ENCODE measurements around the gene CCDC107. TPM values are rescaled to one million over a fixed set of nuclear protein-coding genes. Genes with fewer than 3 reads are reported as not detected.

CCDC107 gene
- total and polyA plus RNA-seq, 2 experiments from 2014 or later = 6.9 to 18.4 TPM

DNA sequence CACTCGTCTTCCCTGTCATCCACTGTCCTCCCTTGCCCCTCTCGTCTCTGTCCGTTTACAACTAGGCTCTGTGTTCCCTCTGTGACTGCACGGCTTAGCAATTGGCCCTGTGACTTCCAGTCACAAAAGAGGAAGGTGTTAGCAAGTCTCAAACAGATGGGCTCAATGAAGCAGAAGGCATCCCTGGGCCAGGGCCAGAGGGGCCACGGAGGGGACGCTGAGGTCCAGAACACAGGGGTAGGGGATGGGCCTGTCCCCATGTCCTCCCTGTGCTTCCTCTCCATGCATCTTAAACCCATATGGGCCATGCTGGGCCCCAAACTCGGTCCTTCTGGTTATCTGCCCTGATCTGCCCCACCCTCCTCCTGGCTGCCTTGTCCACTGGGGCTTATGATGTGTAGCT lies 39.8 kb upstream of the CCDC107 start, which contains the start of gene CD72 (continued):
- TF ChIP-seq, protein P1, sequence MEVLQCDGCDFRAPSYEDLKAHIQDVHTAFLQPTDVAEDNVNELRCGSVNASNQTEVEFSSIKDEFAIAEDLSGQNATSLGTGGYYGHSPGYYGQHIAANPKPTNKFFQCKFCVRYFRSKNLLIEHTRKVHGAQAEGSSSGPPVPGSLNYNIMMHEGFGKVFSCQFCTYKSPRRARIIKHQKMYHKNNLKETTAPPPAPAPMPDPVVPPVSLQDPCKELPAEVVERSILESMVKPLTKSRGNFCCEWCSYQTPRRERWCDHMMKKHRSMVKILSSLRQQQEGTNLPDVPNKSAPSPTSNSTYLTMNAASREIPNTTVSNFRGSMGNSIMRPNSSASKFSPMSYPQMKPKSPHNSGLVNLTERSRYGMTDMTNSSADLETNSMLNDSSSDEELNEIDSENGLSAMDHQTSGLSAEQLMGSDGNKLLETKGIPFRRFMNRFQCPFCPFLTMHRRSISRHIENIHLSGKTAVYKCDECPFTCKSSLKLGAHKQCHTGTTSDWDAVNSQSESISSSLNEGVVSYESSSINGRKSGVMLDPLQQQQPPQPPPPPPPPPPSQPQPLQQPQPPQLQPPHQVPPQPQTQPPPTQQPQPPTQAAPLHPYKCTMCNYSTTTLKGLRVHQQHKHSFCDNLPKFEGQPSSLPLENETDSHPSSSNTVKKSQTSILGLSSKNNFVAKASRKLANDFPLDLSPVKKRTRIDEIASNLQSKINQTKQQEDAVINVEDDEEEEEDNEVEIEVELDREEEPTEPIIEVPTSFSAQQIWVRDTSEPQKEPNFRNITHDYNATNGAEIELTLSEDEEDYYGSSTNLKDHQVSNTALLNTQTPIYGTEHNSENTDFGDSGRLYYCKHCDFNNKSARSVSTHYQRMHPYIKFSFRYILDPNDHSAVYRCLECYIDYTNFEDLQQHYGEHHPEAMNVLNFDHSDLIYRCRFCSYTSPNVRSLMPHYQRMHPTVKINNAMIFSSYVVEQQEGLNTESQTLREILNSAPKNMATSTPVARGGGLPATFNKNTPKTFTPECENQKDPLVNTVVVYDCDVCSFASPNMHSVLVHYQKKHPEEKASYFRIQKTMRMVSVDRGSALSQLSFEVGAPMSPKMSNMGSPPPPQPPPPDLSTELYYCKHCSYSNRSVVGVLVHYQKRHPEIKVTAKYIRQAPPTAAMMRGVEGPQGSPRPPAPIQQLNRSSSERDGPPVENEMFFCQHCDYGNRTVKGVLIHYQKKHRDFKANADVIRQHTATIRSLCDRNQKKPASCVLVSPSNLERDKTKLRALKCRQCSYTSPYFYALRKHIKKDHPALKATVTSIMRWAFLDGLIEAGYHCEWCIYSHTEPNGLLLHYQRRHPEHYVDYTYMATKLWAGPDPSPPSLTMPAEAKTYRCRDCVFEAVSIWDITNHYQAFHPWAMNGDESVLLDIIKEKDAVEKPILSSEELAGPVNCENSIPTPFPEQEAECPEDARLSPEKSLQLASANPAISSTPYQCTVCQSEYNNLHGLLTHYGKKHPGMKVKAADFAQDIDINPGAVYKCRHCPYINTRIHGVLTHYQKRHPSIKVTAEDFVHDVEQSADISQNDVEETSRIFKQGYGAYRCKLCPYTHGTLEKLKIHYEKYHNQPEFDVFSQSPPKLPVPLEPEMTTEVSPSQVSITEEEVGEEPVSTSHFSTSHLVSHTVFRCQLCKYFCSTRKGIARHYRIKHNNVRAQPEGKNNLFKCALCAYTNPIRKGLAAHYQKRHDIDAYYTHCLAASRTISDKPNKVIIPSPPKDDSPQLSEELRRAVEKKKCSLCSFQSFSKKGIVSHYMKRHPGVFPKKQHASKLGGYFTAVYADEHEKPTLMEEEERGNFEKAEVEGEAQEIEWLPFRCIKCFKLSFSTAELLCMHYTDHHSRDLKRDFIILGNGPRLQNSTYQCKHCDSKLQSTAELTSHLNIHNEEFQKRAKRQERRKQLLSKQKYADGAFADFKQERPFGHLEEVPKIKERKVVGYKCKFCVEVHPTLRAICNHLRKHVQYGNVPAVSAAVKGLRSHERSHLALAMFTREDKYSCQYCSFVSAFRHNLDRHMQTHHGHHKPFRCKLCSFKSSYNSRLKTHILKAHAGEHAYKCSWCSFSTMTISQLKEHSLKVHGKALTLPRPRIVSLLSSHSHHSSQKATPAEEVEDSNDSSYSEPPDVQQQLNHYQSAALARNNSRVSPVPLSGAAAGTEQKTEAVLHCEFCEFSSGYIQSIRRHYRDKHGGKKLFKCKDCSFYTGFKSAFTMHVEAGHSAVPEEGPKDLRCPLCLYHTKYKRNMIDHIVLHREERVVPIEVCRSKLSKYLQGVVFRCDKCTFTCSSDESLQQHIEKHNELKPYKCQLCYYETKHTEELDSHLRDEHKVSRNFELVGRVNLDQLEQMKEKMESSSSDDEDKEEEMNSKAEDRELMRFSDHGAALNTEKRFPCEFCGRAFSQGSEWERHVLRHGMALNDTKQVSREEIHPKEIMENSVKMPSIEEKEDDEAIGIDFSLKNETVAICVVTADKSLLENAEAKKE (CRISPR knock-in tag; IDR thresholded peaks at IDR 0.05) = no peak
- TF ChIP-seq, protein P2, sequence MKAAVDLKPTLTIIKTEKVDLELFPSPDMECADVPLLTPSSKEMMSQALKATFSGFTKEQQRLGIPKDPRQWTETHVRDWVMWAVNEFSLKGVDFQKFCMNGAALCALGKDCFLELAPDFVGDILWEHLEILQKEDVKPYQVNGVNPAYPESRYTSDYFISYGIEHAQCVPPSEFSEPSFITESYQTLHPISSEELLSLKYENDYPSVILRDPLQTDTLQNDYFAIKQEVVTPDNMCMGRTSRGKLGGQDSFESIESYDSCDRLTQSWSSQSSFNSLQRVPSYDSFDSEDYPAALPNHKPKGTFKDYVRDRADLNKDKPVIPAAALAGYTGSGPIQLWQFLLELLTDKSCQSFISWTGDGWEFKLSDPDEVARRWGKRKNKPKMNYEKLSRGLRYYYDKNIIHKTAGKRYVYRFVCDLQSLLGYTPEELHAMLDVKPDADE (IDR thresholded peaks at IDR 0.05) = no peak

DNA sequence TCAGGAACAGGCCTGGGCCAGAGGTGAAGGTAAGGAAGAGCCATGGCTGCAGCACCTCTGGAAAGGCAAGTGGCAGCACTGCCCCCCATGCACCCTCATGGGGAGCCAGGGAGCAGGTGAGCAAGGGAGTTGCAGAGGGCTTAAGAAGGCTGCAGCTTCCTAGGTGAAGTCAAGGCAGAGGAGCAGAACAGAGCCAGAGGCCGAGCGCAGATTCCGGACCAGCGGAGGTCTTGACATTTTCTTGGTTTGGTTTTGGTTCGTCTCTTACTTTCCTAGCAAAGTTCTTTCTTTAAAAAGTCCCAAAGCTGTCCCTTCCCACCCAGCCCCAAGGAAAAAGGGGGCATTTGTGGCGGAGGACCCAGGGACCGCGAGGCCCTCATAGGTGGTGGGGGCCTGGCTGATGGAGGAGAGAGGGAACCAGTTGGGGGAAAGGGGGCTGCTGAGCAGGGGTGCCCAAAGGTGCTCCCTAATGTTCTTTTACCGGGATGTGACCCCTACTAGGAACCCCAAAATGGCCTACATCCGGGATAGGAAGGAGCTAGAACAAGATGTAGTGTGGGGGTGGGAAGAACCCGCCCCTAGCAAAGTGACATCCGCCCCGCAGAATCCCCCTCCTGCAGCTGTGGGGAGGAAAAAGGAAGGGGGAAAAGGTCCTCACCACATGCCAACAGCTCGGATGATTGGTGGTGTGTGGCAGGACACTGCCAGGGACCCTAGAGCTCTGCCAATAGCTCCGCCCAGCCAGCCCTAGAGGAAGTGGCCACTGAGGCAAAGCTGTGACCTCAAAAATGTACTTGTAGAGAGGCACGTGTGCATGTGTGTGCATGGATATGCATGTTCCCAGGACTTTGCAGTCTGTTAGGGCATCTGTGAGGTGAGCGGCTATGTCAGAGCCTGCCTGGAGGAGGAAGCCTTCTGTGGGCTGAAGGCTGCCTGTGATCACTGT lies 39.0 kb upstream of the CCDC107 start:
- no peaks in the 10 kb centered on the region for H3K79me2 ChIP-seq (replicated peaks; ENCODE audit: insufficient read depth)
- no peak overlapping the region for H3K4me2 ChIP-seq
- no peaks in the 10 kb centered on the region for H3K36me3 Mint-ChIP-seq (ENCODE audit: low read depth)
- no peaks in the 10 kb centered on the region for H3K9me2 ChIP-seq (ENCODE audit: insufficient read depth)
- H3K27ac Mint-ChIP-seq = no peak overlapping the region
- peaks cover 14% of the 10 kb centered on the region for H3K4me1 Mint-ChIP-seq
- TF ChIP-seq, protein P2 (IDR thresholded peaks at IDR 0.05) = no peak
- TF ChIP-seq, protein P3, sequence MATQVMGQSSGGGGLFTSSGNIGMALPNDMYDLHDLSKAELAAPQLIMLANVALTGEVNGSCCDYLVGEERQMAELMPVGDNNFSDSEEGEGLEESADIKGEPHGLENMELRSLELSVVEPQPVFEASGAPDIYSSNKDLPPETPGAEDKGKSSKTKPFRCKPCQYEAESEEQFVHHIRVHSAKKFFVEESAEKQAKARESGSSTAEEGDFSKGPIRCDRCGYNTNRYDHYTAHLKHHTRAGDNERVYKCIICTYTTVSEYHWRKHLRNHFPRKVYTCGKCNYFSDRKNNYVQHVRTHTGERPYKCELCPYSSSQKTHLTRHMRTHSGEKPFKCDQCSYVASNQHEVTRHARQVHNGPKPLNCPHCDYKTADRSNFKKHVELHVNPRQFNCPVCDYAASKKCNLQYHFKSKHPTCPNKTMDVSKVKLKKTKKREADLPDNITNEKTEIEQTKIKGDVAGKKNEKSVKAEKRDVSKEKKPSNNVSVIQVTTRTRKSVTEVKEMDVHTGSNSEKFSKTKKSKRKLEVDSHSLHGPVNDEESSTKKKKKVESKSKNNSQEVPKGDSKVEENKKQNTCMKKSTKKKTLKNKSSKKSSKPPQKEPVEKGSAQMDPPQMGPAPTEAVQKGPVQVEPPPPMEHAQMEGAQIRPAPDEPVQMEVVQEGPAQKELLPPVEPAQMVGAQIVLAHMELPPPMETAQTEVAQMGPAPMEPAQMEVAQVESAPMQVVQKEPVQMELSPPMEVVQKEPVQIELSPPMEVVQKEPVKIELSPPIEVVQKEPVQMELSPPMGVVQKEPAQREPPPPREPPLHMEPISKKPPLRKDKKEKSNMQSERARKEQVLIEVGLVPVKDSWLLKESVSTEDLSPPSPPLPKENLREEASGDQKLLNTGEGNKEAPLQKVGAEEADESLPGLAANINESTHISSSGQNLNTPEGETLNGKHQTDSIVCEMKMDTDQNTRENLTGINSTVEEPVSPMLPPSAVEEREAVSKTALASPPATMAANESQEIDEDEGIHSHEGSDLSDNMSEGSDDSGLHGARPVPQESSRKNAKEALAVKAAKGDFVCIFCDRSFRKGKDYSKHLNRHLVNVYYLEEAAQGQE (IDR thresholded peaks at IDR 0.05; ENCODE audit: unreplicated experiment) = no peak
- no peak for TF ChIP-seq ZNF114 (CRISPR knock-in tag; IDR thresholded peaks at IDR 0.05)
- no peak for TF ChIP-seq NANOG (IDR thresholded peaks at IDR 0.05; ENCODE audit: borderline replicate concordance)
- ATAC-seq (no peak), DNase-seq (ENCODE audit: low spot score) (no peak)
- H3K27me3 Mint-ChIP-seq (ENCODE audit: insufficient read depth, low read depth, poor library complexity) = peaks cover 37% of the 10 kb centered on the region
- peaks cover 17% of the 10 kb centered on the region for H3F3A ChIP-seq (replicated peaks; ENCODE audit: low read depth)
- H2AFZ ChIP-seq = no peak overlapping the region
- no peak overlapping the region for H3K27ac ChIP-seq (ENCODE audit: low read depth)
- no peaks in the 10 kb centered on the region for H4K20me1 ChIP-seq (replicated peaks; ENCODE audit: insufficient read depth)
- H3K4me3 Mint-ChIP-seq = no peak overlapping the region
- H3K4me1 ChIP-seq (ENCODE audit: insufficient read depth) = peaks cover 14% of the 10 kb centered on the region
- no peaks in the 10 kb centered on the region for H3K36me3 ChIP-seq (ENCODE audit: insufficient read depth)
- no peaks in the 10 kb centered on the region for H3K9me3 Mint-ChIP-seq
- peaks cover 33% of the 10 kb centered on the region for H3K27me3 ChIP-seq (ENCODE audit: insufficient read depth)
- H3K4me3 ChIP-seq = no peak overlapping the region
